Breast epithelium (tissue), 3 donors: Measurements from ENCODE around the gene MFRP.

ENCODE experiments used
- CTCF ChIP-seq, 3 donors: fragments of 450-650 bp; IDR thresholded peaks; one replicate each; pipeline ENCODE4 v1.5.1; 2016 to 2017; ENCODE audit warnings: antibody characterized with exemption in 3 of 3, mild to moderate bottlenecking in 3 of 3, moderate library complexity in 3 of 3
- POLR2A ChIP-seq: fragments of 450-650 bp; IDR thresholded peaks from one replicate; pipeline ENCODE4 v1.6.1; 2016; ENCODE audit warnings: antibody characterized with exemption, mild to moderate bottlenecking, moderate library complexity
- POLR2AphosphoS5 ChIP-seq, 3 donors: sonication (generic); formaldehyde crosslinking; IDR thresholded peaks; one replicate each; pipeline ENCODE4 v1.6.1; 2017; ENCODE audit warnings: antibody characterized with exemption in 3 of 3

- TF ChIP-seq POLR2A, result no peak
- no peak for TF ChIP-seq CTCF (IDR thresholded peaks at IDR 0.05)
- no peak for TF ChIP-seq POLR2AphosphoS5 (IDR thresholded peaks at IDR 0.05)
Measured at GRCh38 chr11:119303227-119303718, 43.2 kb downstream of the MFRP start.
